Measurements from ENCODE around the gene CYP2C8. TPM values are rescaled to one million over a fixed set of nuclear protein-coding genes. Genes with fewer than 3 reads are reported as not detected.

Gene CYP2C8
- polyA plus RNA-seq, 1 donor (not counting 4 experiments of a cell fraction or from before 2014, with no cell fraction given) = 0.16 TPM

GRCh38 chr10:95035332-95036295 lies 33.7 kb downstream of the CYP2C8 start:
- Histone ChIP-seq H4K20me1 (ENCODE audit: control insufficient read depth, extremely low read depth, insufficient read depth, low read length) (no peaks in the 10 kb centered on the region), H3K27me3 (ENCODE audit: control insufficient read depth, extremely low read depth, insufficient read depth, low read length) (no peaks in the 10 kb centered on the region), H3K4me3 (ENCODE audit: control insufficient read depth in 2 of 3, extremely low read depth in 1 of 3, insufficient read depth in 2 of 3, low read depth in 1 of 3, low read length in 3 of 3) (no peak overlapping the region), H2AFZ (ENCODE audit: control insufficient read depth, low read length) (no peak overlapping the region), H3K9me1 (ENCODE audit: control insufficient read depth, extremely low read depth, insufficient read depth, low read length) (no peaks in the 10 kb centered on the region), H3K4me1 (ENCODE audit: control insufficient read depth, extremely low read depth, insufficient read depth, low read length) (no peaks in the 10 kb centered on the region), H3K4me2 (ENCODE audit: control insufficient read depth, extremely low read depth, insufficient read depth, low read depth, low read length) (no peak overlapping the region), H3K9me3 (ENCODE audit: control insufficient read depth, low read depth, low read length) (no peaks in the 10 kb centered on the region), H3K9ac (ENCODE audit: control insufficient read depth, extremely low read depth, insufficient read depth, low read length) (no peak overlapping the region), H3K27ac (ENCODE audit: control insufficient read depth, insufficient read depth, low read length) (no peak overlapping the region), H3K79me2 (ENCODE audit: control insufficient read depth, insufficient read depth, low read length) (no peaks in the 10 kb centered on the region), H3K36me3 (ENCODE audit: control insufficient read depth in 2 of 2, extremely low read depth in 1 of 2, insufficient read depth in 2 of 2, low read length in 2 of 2) (no peaks in the 10 kb centered on the region)
- DNase-seq (ENCODE audit: low read depth, low spot score) (no peak), FAIRE-seq (no peak)
- TF ChIP-seq EZH2 (IDR thresholded peaks at IDR 0.05; ENCODE audit: low read length) = no peak
- no peak for TF ChIP-seq CTCF (optimal IDR thresholded peaks at IDR 0.05 in 1 of 3, IDR thresholded peaks at IDR 0.05 in 1 of 3, conservative IDR thresholded peaks at IDR 0.05 in 1 of 3; ENCODE audit: extremely low read depth in 1 of 3, insufficient read depth in 2 of 3, low read length in 3 of 3)
- dilution Hi-C loops (cut with MboI; ENCODE audit: extremely low pct_ligation_motif_present, low sequenced_read_pairs) = no loop called here

DNA sequence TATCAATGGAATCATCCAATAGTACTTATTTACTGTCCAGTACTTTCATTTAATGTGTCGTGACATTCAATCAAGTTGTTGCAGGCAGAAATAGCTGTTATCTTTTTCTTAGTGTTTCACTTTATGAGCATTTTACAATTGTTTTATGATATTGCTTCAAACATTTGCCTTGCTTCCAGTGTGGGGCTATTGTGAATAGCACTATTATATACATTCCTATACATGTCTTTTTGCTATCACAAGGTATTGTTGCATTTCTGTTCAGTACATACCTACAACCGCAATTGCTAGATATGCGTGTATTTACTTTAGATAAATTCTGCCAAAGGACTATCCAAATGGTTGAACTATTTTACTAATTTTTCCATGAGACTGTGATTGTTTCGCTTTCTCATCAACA lies 34.9 kb downstream of the CYP2C8 start:
- TF ChIP-seq EZH2 (IDR thresholded peaks at IDR 0.05; ENCODE audit: low read length) = no peak
- no peak for TF ChIP-seq CTCF (optimal IDR thresholded peaks at IDR 0.05 in 1 of 3, IDR thresholded peaks at IDR 0.05 in 1 of 3, conservative IDR thresholded peaks at IDR 0.05 in 1 of 3; ENCODE audit: extremely low read depth in 1 of 3, insufficient read depth in 2 of 3, low read length in 3 of 3)
- dilution Hi-C loops (cut with MboI; ENCODE audit: extremely low pct_ligation_motif_present, low sequenced_read_pairs) = no loop called here
- Histone ChIP-seq H3K4me1 (ENCODE audit: control insufficient read depth, extremely low read depth, insufficient read depth, low read length) (no peaks in the 10 kb centered on the region), H3K9me1 (ENCODE audit: control insufficient read depth, extremely low read depth, insufficient read depth, low read length) (no peaks in the 10 kb centered on the region), H3K27me3 (ENCODE audit: control insufficient read depth, extremely low read depth, insufficient read depth, low read length) (no peaks in the 10 kb centered on the region), H3K27ac (ENCODE audit: control insufficient read depth, insufficient read depth, low read length) (no peak overlapping the region), H2AFZ (ENCODE audit: control insufficient read depth, low read length) (no peak overlapping the region), H3K9me3 (ENCODE audit: control insufficient read depth, low read depth, low read length) (no peaks in the 10 kb centered on the region), H3K4me2 (ENCODE audit: control insufficient read depth, extremely low read depth, insufficient read depth, low read depth, low read length) (no peak overlapping the region), H3K79me2 (ENCODE audit: control insufficient read depth, insufficient read depth, low read length) (no peaks in the 10 kb centered on the region), H3K4me3 (ENCODE audit: control insufficient read depth in 2 of 3, extremely low read depth in 1 of 3, insufficient read depth in 2 of 3, low read depth in 1 of 3, low read length in 3 of 3) (no peak overlapping the region), H4K20me1 (ENCODE audit: control insufficient read depth, extremely low read depth, insufficient read depth, low read length) (no peaks in the 10 kb centered on the region), H3K36me3 (ENCODE audit: control insufficient read depth in 2 of 2, extremely low read depth in 1 of 2, insufficient read depth in 2 of 2, low read length in 2 of 2) (no peaks in the 10 kb centered on the region), H3K9ac (ENCODE audit: control insufficient read depth, extremely low read depth, insufficient read depth, low read length) (no peak overlapping the region)
- DNase-seq (ENCODE audit: low read depth, low spot score) (no peak), FAIRE-seq (no peak)
